Liver (tissue), 3 donors: ENCODE data around the gene TFCP2.

Source experiments
- CTCF ChIP-seq: fragments of 150-350 bp; IDR thresholded peaks from 2 replicates; pipeline ENCODE4 v1.5.1; 2017; ENCODE audit warnings: improper control_type of control experiment, low read depth, low read length; ENCODE audit not compliant: missing input control
- RAD21 ChIP-seq, 2 donors: IDR thresholded peaks; 2 replicates each; pipeline ENCODE4 v1.6.1; 2016; ENCODE audit warnings: antibody characterized with exemption in 2 of 2, mild to moderate bottlenecking in 2 of 2
- RXRA ChIP-seq, 2 donors: IDR thresholded peaks; 2 replicates each; pipeline ENCODE4 v1.6.1; 2017 to 2018; ENCODE audit warnings: antibody characterized with exemption in 2 of 2, mild to moderate bottlenecking in 1 of 2
- SP1 ChIP-seq: IDR thresholded peaks from 2 replicates; pipeline ENCODE4 v1.6.1; 2018; ENCODE audit warnings: antibody characterized with exemption, mild to moderate bottlenecking
- ZBTB33 ChIP-seq: IDR thresholded peaks from 2 replicates; pipeline ENCODE4 v1.6.1; 2016; ENCODE audit warnings: antibody characterized with exemption
- donor health status: healthy.
- donor health status: healthy.

- TF ChIP-seq CTCF (no peak), RAD21 (IDR thresholded peaks at IDR 0.05) (no peak), RXRA (IDR thresholded peaks at IDR 0.05) (no peak), SP1 (no peak), ZBTB33 (no peak)
These were observed 117.9 kb downstream of the TFCP2 start for GRCh38 chr12:51055060-51055459.
